Stimulated activated CD4-positive, alpha-beta T cell treated with anti-CD3 and anti-CD28 coated beads, Interleukin-15, amount 100 ng/mL, for 1 hour (primary cell): ENCODE measurements around the gene CAMK2G.

Experiments
- DNase-seq, 2 donors: peaks; one replicate each; pipeline ENCODE4 v3.0.0-alpha.2; 2020; ENCODE audit warnings: low read depth in 1 of 2, low spot score in 1 of 2

CAMK2G gene

GRCh38 chr10:73814276-73814895 lies 60.0 kb downstream of the CAMK2G start:
- DNase-seq: no peak

GRCh38 chr10:73813333-73813732 lies 61.0 kb downstream of the CAMK2G start:
- DNase-seq: no peak

- DNase-seq: no peak
These were observed 61.7 kb downstream of the CAMK2G start for GRCh38 chr10:73812657-73813056.

- DNase-seq: peak; percentile 41 to 42
These were observed 63.5 kb downstream of the CAMK2G start for GRCh38 chr10:73810735-73811465.

- DNase-seq: no peak
These were observed 64.0 kb downstream of the CAMK2G start for GRCh38 chr10:73810358-73810734.

GRCh38 chr10:73809061-73809818 lies 65.1 kb downstream of the CAMK2G start:
- DNase-seq: no peak

- DNase-seq: no peak
These were observed 66.1 kb downstream of the CAMK2G start for GRCh38 chr10:73808021-73808815.

- DNase-seq: no peak
These were observed 66.9 kb downstream of the CAMK2G start for GRCh38 chr10:73807471-73807870.

GRCh38 chr10:73806176-73806950 lies 68.0 kb downstream of the CAMK2G start:
- DNase-seq: no peak

GRCh38 chr10:73803680-73804286 lies 70.6 kb downstream of the CAMK2G start:
- DNase-seq: no peak

- DNase-seq: no peak
These were observed 71.9 kb downstream of the CAMK2G start for GRCh38 chr10:73802276-73802991.

- no peak for DNase-seq
These were observed 73.1 kb downstream of the CAMK2G start for GRCh38 chr10:73801253-73801590.

- DNase-seq: no peak
These were observed 73.6 kb downstream of the CAMK2G start for GRCh38 chr10:73800560-73801252.

GRCh38 chr10:73799899-73800559 lies 74.3 kb downstream of the CAMK2G start:
- no peak for DNase-seq

GRCh38 chr10:73798927-73799560 lies 75.3 kb downstream of the CAMK2G start:
- DNase-seq: no peak

- DNase-seq: no peak
These were observed 76.3 kb downstream of the CAMK2G start for GRCh38 chr10:73798087-73798486.

- DNase-seq: no peak
These were observed 76.9 kb downstream of the CAMK2G start for GRCh38 chr10:73797324-73798025.
